Astrocyte of the hippocampus (primary cell): Measurements from ENCODE around the gene OBSCN.

Experiments
- DNase-seq: peaks from one replicate; pipeline ENCODE4 v3.0.0; 2011; ENCODE audit warnings: low read depth, low spot score

The OBSCN gene

DNA sequence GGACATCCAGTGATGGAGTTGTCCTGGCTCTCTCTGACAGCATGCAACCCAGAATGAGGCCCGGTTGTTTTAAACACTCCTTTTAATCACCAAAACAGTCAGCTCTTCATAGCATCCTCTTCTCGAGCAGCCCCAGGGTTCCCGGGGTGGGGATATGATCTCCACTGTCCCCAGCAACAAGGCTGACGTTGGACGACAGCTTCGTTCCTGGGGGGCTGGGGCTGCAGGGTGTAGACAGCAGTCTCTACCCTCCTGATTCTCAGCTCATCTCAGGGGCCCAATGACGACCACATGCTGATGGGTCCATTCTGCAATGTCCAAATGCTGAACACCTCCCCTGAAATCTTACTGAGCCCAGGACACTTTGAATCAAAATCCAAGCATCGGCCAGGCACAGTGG is 171.8 kb downstream of the OBSCN start:
- DNase-seq, result no peak

GRCh38 chr1:228381356-228381755 is 173.5 kb downstream of the OBSCN start:
- DNase-seq, result no peak

DNA sequence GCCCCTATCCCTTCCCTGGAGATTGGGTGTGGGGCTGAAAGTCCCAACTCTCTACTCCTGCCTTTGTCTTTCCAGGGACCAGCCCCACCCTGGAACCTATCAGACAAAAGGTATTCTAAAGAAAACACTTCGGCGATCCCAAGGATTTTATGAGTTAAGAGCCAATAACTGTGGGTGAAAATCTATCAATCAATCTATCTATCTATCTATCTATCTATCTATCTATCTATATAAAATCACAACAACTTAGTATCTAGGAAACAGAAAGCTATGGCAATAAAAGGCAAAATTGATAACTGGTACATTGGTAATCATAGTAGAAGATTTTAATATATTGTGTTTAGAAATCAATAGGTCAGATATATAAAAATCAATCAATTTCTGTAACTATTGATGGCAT is 175.9 kb downstream of the OBSCN start:
- no peak for DNase-seq

DNA sequence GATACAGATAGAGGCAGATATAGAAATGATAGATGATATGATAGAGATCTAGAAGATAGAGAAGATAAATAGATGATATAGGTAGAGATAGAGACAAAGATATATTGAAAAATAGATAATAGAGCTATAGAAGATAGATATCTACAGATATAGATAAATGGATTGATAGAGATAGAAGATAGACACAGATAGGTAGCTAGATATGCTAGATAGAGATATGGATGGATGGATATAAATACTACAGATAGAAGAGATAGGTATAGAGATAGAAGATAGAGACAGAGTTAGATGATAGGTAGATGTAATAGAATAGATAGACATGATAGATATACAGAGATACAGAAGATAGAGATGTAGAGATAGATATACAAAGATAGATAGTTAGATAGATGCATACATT is 177.4 kb downstream of the OBSCN start:
- DNase-seq, result no peak

DNA sequence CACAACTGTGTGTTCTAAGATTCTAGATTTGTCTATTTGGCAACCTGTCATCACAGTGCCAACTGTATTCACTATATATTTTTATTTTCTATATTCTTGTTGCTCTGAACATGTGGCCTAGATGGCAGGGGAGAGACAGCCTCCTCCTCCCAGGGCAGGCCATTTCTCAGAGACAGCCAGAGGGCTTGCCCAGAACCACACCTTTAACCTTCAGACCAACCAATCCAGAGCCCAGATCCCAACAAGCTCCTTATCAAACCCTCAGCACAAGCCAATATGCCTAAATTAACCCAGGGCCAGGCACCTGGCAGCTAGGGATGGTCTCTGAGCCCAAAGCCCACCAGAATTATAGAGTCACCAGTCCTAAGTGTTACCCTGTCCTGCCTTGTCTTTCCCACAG is 179.5 kb downstream of the OBSCN start:
- DNase-seq, result no peak

GRCh38 chr1:228390649-228391048 is 182.8 kb downstream of the OBSCN start:
- no peak for DNase-seq

- DNase-seq, result no peak
Observed at GRCh38 chr1:228391411-228392020, 183.7 kb downstream of the OBSCN start.

DNA sequence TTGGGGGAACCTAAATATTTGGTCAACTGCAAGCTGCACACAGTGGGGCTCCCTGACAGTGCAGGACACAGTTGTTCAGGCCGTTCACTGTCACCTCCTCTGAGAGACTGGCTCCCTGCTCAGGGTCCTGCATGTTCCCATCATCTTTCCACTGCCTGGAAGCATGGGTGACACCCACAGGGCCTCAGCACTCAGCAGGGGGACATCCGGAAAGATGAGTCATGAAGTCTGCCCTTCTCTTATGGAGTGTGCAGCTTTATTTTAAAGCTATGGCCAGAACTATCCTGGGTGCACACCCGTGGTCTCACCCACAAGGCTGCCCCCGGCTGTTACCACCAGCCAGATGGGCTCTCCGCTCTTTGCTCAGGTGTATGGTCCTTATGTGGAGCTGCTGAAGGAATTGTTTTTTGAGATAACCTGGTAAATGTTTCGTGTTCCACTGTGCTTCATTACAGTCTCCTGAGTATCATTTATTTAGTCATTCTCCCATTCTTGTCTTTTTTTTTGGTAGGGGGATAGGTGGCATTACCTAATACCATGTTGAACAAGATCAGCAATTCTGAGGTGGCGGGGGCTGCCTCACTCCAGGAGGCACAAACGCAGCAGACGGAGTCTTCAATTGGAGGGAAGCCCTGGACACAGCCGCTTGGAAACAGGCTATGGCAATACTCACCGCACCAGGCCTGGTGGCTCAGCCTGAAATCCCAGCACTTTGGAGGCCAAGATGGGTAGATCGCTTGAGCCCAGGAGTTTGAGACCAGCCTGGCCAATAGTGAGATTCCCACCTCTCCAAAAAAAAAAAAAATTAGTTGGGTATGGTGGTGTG is 184.5 kb downstream of the OBSCN start:
- no peak for DNase-seq

DNA sequence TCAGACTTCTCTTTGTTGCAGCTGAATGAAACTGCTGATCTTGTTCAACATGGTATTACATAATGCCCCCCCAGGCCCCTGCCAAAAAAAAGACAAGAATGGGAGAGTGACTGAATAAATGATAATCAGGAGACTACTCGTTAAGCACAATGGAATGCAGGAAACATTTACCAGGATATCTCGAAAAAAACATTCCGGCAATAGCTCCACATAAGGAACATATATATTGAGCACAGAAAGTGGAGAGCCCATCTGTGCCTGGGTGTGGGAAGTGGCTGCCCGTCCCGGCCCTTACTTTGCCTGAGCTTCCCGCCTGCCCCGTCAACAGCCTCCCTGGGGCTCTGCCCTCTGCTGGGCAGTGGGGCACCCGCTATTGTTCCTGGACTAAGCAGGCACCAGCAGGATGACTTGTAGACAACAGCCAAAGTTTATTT is 185.4 kb downstream of the OBSCN start:
- DNase-seq, result peak; percentile 76

- DNase-seq, result no peak
Observed at GRCh38 chr1:228393811-228394570, 186.1 kb downstream of the OBSCN start.

- no peak for DNase-seq
Observed at GRCh38 chr1:228394571-228395394, 186.9 kb downstream of the OBSCN start.

DNA sequence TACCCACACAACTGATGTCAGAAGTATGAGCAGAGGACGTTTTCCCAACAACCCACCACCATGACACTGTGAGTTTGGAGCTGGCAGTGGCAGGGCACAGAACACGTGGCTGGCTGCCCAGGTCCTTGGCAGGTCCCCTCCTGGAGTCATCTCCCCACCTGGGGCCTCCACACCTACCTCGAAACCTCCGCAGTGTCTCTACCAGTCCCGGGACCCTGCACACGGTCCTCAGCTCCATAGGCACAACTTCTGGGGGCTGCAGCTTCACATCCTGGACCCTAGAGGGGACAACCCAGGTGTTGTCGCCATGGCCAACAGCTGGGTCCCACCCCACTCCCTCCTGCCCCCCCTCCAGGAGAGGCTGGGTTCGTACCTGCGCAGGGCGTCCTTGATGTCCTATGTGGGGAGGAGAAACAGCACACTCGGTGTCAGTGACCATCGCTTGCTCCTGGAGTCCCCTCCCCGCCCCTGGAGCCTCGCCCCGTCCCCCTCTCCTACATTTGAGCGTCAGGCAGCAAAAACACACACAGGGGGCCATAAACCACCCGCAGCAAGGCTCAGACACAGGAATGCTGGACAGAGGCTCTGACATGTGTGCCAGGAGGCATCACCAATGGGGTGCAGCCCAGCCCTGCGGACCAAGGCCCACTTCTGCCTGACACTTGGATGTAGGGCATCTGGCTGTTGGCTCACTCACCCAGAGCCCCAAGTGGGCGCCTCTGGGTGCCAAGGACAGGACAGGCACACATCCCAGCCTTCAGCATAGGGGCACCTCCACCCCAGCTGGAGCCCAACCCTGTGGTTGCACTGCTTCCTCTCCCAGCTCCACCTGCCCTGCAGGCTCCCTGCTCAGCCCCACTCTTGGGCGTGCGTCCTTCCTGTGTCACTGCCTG is 189.2 kb downstream of the OBSCN start:
- no peak for DNase-seq

GRCh38 chr1:228397966-228398365 is 190.1 kb downstream of the OBSCN start:
- no peak for DNase-seq

DNA sequence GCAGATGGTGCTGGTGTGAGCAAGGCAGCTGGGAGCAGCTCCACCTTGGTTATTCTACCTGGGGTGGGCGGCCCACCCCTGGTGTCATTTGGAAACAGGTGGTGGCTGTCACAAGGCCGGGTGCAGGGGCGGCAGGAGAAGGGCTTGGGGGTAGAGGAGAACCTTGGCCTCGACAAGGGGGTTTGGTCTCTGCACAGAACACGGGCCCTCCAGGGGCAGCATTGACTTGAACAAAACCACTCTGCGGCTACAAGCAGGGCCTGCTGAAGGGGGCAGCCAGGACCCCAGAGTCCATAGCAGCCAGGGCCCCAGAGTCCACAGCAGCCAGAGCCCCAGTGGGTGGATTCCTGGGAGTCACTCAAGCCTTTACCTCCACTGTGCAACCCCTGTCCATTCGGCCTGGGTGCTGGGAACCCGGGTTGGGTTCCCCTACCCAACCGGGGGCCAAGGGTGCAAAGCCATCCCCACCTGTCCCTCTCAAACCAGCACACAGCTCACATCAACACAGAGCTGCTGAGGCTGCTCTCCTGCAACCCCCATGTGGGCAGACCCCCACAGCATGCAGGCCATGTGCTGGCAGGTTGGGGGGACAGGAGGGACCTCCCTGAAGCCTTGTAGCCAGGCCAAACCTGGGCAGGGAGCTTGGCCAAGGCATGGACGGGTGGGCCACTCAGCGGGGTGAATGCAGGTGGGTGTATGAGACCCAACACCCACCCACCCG is 191.1 kb downstream of the OBSCN start:
- DNase-seq, result no peak

DNA sequence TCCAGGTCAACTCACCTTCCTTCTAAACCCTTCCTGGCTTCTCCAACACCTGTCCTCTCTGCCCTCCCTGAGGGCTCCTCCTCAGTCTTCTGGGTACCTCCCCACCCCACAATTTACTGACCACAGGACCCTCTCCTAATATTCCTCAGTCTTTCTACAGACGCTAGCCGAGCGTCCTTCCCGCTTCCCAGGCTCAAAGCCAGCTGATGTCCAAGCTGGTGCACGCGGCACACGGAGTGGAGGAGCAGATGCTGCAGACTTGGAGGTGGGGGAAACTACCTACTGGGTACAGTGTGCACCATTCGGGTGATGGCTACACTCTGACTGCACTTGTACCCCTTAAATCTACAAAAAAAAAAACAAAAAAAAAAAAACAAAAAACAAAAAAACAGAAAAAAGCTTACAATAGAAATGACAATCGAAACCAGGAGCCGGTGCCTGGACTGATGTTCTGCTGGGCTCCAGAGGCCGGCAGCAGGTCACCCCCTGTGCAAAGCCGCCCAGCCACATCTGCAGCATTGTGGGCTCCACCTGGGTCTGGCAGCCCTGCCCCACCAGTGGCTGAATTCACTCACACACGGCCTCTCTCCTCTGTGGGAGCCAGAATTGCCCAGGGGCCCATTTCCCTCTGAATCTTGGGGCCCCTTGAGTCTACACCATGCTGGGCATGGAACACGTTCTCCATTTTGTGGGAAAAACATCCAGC is 191.8 kb downstream of the OBSCN start:
- no peak for DNase-seq

DNA sequence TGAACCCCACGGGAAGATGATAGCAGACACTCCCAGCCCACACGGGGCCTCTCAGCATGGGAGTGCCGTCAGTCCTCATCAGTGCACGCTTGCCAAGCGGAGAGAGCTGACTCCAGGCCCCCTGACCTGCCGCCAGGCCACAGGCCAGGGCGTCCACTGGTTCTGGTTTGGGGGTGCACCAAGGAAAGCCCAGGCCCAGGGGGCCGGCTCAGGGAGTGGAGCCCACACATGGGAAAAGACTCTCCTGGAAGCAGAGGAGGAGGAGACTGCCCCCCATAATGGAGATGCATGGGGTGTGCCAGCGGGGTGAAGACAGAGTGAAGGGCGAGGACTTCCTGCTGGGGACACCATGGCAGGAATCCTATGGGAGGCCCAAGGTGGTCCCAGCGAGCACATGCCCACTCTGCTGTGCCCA is 192.4 kb downstream of the OBSCN start:
- no peak for DNase-seq

DNA sequence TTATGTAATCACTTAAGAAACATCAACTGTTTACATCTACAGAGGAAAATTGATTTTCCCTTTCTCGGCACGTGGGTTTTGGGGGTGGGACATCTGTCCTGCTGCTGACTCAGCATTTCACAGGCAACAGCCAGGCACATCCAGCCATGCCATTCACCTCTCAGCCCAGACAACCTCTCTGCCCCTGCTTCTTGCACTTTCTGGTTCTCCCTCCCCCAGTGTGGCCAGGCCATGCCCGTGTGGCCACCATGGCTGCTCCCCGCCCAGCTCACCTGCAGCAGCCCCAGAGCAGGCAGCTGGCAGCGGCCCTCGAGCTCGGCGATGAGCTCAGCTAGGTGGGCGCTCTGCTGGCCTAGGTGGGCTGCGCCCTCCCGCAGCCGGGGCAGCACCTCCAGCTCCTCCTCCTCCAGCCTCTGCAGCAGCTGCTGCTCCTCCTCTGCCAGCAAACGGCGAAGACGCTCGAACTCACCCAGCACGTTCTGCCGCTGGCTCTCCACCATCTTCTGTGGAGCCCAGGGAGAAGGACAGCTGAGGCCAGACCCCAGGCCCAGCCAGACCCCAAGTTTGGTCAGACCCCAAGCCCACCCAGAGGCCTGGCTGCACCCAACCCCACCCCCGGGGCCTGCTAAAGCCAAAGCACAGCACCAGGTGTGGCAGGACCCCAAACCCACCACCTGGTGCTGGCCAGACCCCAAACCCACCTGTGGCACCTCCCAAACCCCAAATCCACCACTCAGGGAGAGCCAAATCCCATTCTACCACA is 193.0 kb downstream of the OBSCN start:
- DNase-seq, result no peak

- DNase-seq, result no peak
Observed at GRCh38 chr1:228401782-228402640, 194.2 kb downstream of the OBSCN start.
